B cell (primary cell): ENCODE data around the gene DSC1. TPM values are rescaled to one million over a fixed set of nuclear protein-coding genes. Genes with fewer than 3 reads are reported as not detected.

Experiments used
- ATAC-seq: fragments of 200-7000 bp; cut with Tn5 transposase; one replicate; pipeline ENCODE4 v1.10.0; 2021; ENCODE audit warnings: low read depth, mild to moderate bottlenecking, moderate number of reproducible peaks, moderate library complexity
- CTCF ChIA-PET: fragments of 350-600 bp; sonication (Branson Sonifier 250); formaldehyde crosslinking; loops from one replicate; lab custom pipeline; 2021; ENCODE audit warnings: antibody characterized with exemption, inconsistent platforms; lab: Charles Lee
- POLR2A ChIA-PET: fragments of 350-600 bp; sonication (Branson Sonifier 250); formaldehyde crosslinking; loops from one replicate; lab custom pipeline; 2021; ENCODE audit warnings: antibody characterized with exemption; lab: Charles Lee
- DNase-seq: peaks from one replicate; pipeline ENCODE4 v3.0.0; 2013
- H2AFZ ChIP-seq: 2 replicates; pipeline ENCODE4 v1.6.1; 2012; ENCODE audit warnings: mild to moderate bottlenecking, low read depth, low read length; ENCODE audit not compliant: insufficient read depth, poor library complexity, severe bottlenecking
- H3K27ac ChIP-seq, 2 donors: 1 replicate in 1 of 2; 2 replicates in 1 of 2; pipeline ENCODE4 v1.5.1; 2012 to 2013; ENCODE audit warnings: low read length in 2 of 2, mild to moderate bottlenecking in 2 of 2, moderate library complexity in 1 of 2
- H3K27me3 ChIP-seq, 4 experiments: fragments of 200-600 bp in 1 of 4; sonication (generic) in 1 of 4; replicated peaks in 1 of 4; 1 replicate in 2 of 4; 2 replicates in 2 of 4; pipeline versions ENCODE4 v1.6.1 to v1.7.0; 2013 to 2016; ENCODE audit warnings: low read length in 3 of 4, mild to moderate bottlenecking in 2 of 4, mixed read lengths in 1 of 4, moderate library complexity in 1 of 4; ENCODE audit not compliant: insufficient read depth in 4 of 4, control insufficient read depth in 3 of 4; ENCODE audit errors: control extremely low read depth in 1 of 4
- H3K36me3 ChIP-seq, 2 experiments: replicated peaks in 1 of 2; 1 replicate in 1 of 2; 2 replicates in 1 of 2; pipeline versions ENCODE4 v1.6.1 to v1.7.1; 2013; ENCODE audit warnings: low read length in 1 of 2; ENCODE audit not compliant: insufficient read depth in 2 of 2, control insufficient read depth in 1 of 2; ENCODE audit errors: control extremely low read depth in 1 of 2, extremely low read depth in 1 of 2
- H3K4me1 ChIP-seq, 2 donors: fragments of 200-600 bp in 1 of 2; sonication (generic) in 1 of 2; 1 replicate in 1 of 2; 2 replicates in 1 of 2; pipeline versions ENCODE4 v1.5.1 to v1.6.1; 2013 to 2017; ENCODE audit warnings: low read length in 2 of 2; ENCODE audit not compliant: control insufficient read depth in 2 of 2, insufficient read depth in 2 of 2
- H3K4me2 ChIP-seq: replicated peaks from 2 replicates; pipeline ENCODE3; 2012; ENCODE audit warnings: mild to moderate bottlenecking, low read depth, low read length; ENCODE audit not compliant: poor library complexity, severe bottlenecking
- H3K4me3 ChIP-seq, 5 experiments: fragments of 200-600 bp in 1 of 5; sonication (generic) in 1 of 5; 1 replicate in 3 of 5; 2 replicates in 2 of 5; pipeline versions ENCODE4 v1.5.1 to v1.7.0; 2011 to 2016; ENCODE audit warnings: low read length in 4 of 5, mild to moderate bottlenecking in 4 of 5, low read depth in 2 of 5, control low read depth in 1 of 5, moderate library complexity in 1 of 5; ENCODE audit not compliant: insufficient read depth in 1 of 5; ENCODE audit errors: control extremely low read depth in 1 of 5, extremely low read depth in 1 of 5
- H3K79me2 ChIP-seq: fragments of 200-600 bp; sonication (generic); one replicate; pipeline ENCODE4 v1.6.0; 2016; ENCODE audit warnings: low read length; ENCODE audit not compliant: control insufficient read depth, insufficient read depth
- H3K9ac ChIP-seq: fragments of 200-600 bp; sonication (generic); 2 replicates; pipeline ENCODE4 v1.6.1; 2017; ENCODE audit warnings: mild to moderate bottlenecking, low read length, moderate library complexity
- H3K9me3 ChIP-seq, 3 donors: one replicate each; pipeline versions ENCODE4 v1.6.1 to v1.7.1; 2013; ENCODE audit warnings: low read length in 2 of 3; ENCODE audit not compliant: control insufficient read depth in 2 of 3, insufficient read depth in 1 of 3; ENCODE audit errors: control extremely low read depth in 1 of 3
- H4K20me1 ChIP-seq: 2 replicates; pipeline ENCODE4 v1.6.0; 2012; ENCODE audit warnings: mild to moderate bottlenecking, low read length; ENCODE audit not compliant: insufficient read depth, control insufficient read depth, poor library complexity, severe bottlenecking
- H3K27ac Mint-ChIP-seq: one replicate; pipeline ENCODE4 v1.8.0; 2021; ENCODE audit warnings: mixed read lengths
- H3K27me3 Mint-ChIP-seq: one replicate; pipeline ENCODE4 v1.8.0; 2021; ENCODE audit warnings: mixed read lengths
- H3K4me1 Mint-ChIP-seq: one replicate; pipeline ENCODE4 v1.8.0; 2021; ENCODE audit warnings: mixed read lengths
- H3K4me3 Mint-ChIP-seq: one replicate; pipeline ENCODE4 v1.8.0; 2021; ENCODE audit warnings: mixed read lengths
- H3K9me3 Mint-ChIP-seq: one replicate; pipeline ENCODE4 v1.8.0; 2022; ENCODE audit warnings: mixed read lengths; ENCODE audit not compliant: insufficient read depth
- EZH2 ChIP-seq: IDR thresholded peaks from 2 replicates; pipeline ENCODE4 v1.6.1; 2012; ENCODE audit warnings: borderline replicate concordance, low read depth, mild to moderate bottlenecking, moderate library complexity, low read length; ENCODE audit not compliant: insufficient read depth, poor library complexity, severe bottlenecking
- WGBS: methylation state at CpG from one replicate; pipeline ENCODE4 v1.1.5; 2013; ENCODE audit warnings: missing lambda C conversion rate; ENCODE audit not compliant: insufficient coverage; 5-methylcytosine and 5-hydroxymethylcytosine counted together
- intact Hi-C: fragments of 100-400 bp; cut with micrococcal nuclease; formaldehyde crosslinking; loops from one replicate; pipeline ENCODE4 v1.10.0; 2022
- polyA plus RNA-seq: library from polyadenylated mRNA; depleted of rRNA; stranded (reverse); fragments of >200 nt; gene quantifications from 2 replicates; pipeline ENCODE4 v1.2.3, GENCODE V29; 2012
- total RNA-seq, 2 donors: library from RNA; stranded (reverse); fragments of 120-200 nt in 1 of 2; gene quantifications; 1 replicate in 1 of 2; 2 replicates in 1 of 2; pipeline versions ENCODE4 v1.2.3 to v1.2.4, GENCODE V29; 2013 to 2022
- TF ChIP-seq, protein P1 (sequence below): fragments of 200-600 bp; IDR thresholded peaks from one replicate; pipeline ENCODE4 v1.8.0; 2022; ENCODE audit warnings: antibody characterized with exemption, mild to moderate bottlenecking

DSC1 gene
- total and polyA plus RNA-seq, 2 donors (not counting 1 experiment from before 2014, with no cell fraction given) = not detected

DNA sequence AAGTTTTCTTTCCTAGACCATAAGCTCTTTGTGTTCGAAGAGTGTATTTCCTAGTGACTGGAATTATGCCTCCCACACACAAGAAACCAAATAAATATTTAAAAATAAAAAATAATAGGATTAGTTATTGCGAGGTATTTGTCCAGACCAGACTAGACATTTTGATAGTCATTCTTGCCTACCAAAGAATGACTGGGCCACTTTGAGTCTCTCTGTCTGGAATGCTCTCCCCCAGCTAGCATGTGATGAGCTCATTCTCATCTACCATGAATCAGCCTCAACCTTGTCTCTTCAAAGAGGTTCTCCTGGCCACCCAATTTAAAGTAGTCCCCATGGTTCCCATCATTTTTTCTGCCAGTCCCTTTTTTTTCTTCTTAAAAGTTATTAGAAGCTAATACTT, 13.9 kb upstream of the DSC1 start:
- no peak overlapping the region for H3K9ac ChIP-seq
- Mint-ChIP-seq H3K9me3 (no peaks in the 10 kb centered on the region), H3K27ac (no peak overlapping the region), H3K4me3 (no peak overlapping the region), H3K4me1 (no peaks in the 10 kb centered on the region), H3K27me3 (no peaks in the 10 kb centered on the region)
- intact Hi-C loops = no loop called here
- no peak for DNase-seq
- no peaks in the 10 kb centered on the region for H3K27me3 ChIP-seq
- H4K20me1 ChIP-seq = no peaks in the 10 kb centered on the region
- no CpG with 5 or more reads among the region's 2 CpGs for WGBS
- TF ChIP-seq, protein P1, sequence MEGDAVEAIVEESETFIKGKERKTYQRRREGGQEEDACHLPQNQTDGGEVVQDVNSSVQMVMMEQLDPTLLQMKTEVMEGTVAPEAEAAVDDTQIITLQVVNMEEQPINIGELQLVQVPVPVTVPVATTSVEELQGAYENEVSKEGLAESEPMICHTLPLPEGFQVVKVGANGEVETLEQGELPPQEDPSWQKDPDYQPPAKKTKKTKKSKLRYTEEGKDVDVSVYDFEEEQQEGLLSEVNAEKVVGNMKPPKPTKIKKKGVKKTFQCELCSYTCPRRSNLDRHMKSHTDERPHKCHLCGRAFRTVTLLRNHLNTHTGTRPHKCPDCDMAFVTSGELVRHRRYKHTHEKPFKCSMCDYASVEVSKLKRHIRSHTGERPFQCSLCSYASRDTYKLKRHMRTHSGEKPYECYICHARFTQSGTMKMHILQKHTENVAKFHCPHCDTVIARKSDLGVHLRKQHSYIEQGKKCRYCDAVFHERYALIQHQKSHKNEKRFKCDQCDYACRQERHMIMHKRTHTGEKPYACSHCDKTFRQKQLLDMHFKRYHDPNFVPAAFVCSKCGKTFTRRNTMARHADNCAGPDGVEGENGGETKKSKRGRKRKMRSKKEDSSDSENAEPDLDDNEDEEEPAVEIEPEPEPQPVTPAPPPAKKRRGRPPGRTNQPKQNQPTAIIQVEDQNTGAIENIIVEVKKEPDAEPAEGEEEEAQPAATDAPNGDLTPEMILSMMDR = no peak
- TF ChIP-seq EZH2 = no peak
- H3K4me3 ChIP-seq = no peak overlapping the region
- H2AFZ ChIP-seq = no peak overlapping the region
- H3K36me3 ChIP-seq = no peaks in the 10 kb centered on the region
- no peak for ATAC-seq
- CTCF ChIA-PET = no interaction called here
- no peak overlapping the region for H3K4me2 ChIP-seq
- H3K27ac ChIP-seq = no peak overlapping the region
- no peaks in the 10 kb centered on the region for H3K9me3 ChIP-seq
- H3K79me2 ChIP-seq = no peaks in the 10 kb centered on the region
- no peaks in the 10 kb centered on the region for H3K4me1 ChIP-seq
- POLR2A ChIA-PET = no interaction called here

DNA sequence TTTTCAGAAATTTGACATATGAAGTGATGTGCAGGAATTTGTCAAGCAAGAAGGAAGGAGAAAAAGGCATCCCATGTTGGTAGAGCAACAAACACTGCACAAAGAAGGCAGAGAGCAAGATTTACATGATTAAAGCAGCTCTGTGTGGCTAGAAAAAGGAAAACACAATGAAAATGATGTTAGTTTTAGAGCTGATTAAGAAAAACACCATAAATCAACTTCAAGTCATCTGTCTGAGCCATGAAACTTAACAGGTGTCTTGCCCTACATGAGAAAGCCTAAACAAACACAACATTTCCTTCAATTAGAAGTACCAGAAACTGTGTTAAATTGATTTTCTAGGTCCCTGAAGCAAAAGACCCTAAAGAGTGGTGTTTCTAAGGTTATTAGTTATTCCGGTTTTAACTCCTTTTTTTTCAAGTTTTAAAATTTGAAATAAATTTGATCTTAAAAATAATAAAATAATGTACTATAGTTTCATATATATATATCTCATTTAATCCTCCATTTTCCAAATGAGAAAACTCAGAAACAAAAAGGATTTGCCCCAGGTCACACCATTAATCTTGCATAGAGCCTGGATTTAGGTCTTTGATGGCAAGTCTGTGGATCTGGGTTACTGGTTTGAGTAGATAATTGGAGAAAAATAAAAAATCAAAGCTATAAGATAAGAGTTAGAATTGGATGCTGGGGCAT, 8.6 kb upstream of the DSC1 start:
- peaks cover 0 to 3% (median 0%) of the 10 kb centered on the region in 3 donors for H3K9me3 ChIP-seq
- H3K4me3 ChIP-seq = no peak overlapping the region
- intact Hi-C loops = no loop called here
- CTCF ChIA-PET = no interaction called here
- TF ChIP-seq EZH2 = no peak
- TF ChIP-seq, protein P1 = no peak
- H3K27me3 ChIP-seq = no peaks in the 10 kb centered on the region
- no peak overlapping the region for H3K27ac Mint-ChIP-seq
- H3K9ac ChIP-seq = no peak overlapping the region
- no peak overlapping the region for H2AFZ ChIP-seq
- no peak overlapping the region for H3K4me2 ChIP-seq
- ATAC-seq (no peak), DNase-seq (no peak)
- no peaks in the 10 kb centered on the region for H3K27me3 Mint-ChIP-seq
- H3K9me3 Mint-ChIP-seq = no peaks in the 10 kb centered on the region
- no peak overlapping the region for H3K27ac ChIP-seq
- no peaks in the 10 kb centered on the region for H3K79me2 ChIP-seq
- WGBS = no CpG with 5 or more reads among the region's 1 CpG
- no peak overlapping the region for H3K4me3 Mint-ChIP-seq
- POLR2A ChIA-PET = no interaction called here
- H3K36me3 ChIP-seq = no peaks in the 10 kb centered on the region
- no peaks in the 10 kb centered on the region for H3K4me1 Mint-ChIP-seq
- H4K20me1 ChIP-seq = no peaks in the 10 kb centered on the region
- no peaks in the 10 kb centered on the region for H3K4me1 ChIP-seq
